ENCODE data around the gene DAAM1. TPM values are rescaled to one million over a fixed set of nuclear protein-coding genes. Genes with fewer than 3 reads are reported as not detected.

The DAAM1 gene
- total RNA-seq, 6 donors from 2014 or later: 34.4 to 94.4 (median 55.5) TPM

- peak in 1 of 2 donors; percentile 75 for ATAC-seq (ENCODE audit: low FRiP score in 2 of 2)
- no peak for DNase-seq
- H3K9me3 ChIP-seq: no peaks in the 10 kb centered on the region
- TF ChIP-seq POLR2A (IDR thresholded peaks at IDR 0.05) (no peak), POLR2AphosphoS5 (IDR thresholded peaks at IDR 0.05) (no peak), EP300 (IDR thresholded peaks at IDR 0.05) (no peak)
- TF ChIP-seq, protein P1, sequence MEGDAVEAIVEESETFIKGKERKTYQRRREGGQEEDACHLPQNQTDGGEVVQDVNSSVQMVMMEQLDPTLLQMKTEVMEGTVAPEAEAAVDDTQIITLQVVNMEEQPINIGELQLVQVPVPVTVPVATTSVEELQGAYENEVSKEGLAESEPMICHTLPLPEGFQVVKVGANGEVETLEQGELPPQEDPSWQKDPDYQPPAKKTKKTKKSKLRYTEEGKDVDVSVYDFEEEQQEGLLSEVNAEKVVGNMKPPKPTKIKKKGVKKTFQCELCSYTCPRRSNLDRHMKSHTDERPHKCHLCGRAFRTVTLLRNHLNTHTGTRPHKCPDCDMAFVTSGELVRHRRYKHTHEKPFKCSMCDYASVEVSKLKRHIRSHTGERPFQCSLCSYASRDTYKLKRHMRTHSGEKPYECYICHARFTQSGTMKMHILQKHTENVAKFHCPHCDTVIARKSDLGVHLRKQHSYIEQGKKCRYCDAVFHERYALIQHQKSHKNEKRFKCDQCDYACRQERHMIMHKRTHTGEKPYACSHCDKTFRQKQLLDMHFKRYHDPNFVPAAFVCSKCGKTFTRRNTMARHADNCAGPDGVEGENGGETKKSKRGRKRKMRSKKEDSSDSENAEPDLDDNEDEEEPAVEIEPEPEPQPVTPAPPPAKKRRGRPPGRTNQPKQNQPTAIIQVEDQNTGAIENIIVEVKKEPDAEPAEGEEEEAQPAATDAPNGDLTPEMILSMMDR (IDR thresholded peaks at IDR 0.05): no peak
- 80 to 83% methylated on average over 11 of the region's 11 CpGs for WGBS, 2 donors
- peaks cover 0 to 32% (median 4%) of the 10 kb centered on the region in 4 donors for H3K36me3 ChIP-seq
- no peaks in the 10 kb centered on the region for H3K27me3 ChIP-seq
- H3K4me3 ChIP-seq: no peak overlapping the region
- no peak overlapping the region for H3K27ac ChIP-seq
- peaks cover 0 to 2% (median under 1%) of the 10 kb centered on the region in 4 donors for H3K4me1 ChIP-seq
Measured at GRCh38 chr14:59342516-59343484, 154.3 kb downstream of the DAAM1 start.

DNA sequence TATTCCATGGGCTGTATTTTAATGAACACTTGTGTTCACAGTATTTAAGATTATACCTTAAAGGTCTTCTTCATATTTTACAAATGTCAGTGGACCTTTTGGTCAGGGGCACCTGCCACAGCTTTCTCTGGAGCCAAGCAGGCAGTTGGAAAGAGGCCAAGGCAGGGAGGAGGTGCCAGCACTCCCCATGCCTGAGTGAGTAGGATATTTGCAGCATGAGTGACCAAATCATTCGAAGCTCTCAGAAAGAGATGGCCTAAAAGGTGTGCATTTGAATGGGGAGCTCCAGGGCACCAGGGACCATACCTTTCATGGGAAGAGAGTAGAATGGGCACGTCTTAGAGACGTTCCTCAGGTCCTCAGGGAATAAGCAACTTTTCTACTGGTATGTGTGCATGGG, 155.1 kb downstream of the DAAM1 start:
- Histone ChIP-seq H3K9me3 (no peaks in the 10 kb centered on the region), H3K27me3 (no peaks in the 10 kb centered on the region), H3K4me1 (peaks cover 0 to 1% (median under 1%) of the 10 kb centered on the region in 4 donors), H3K36me3 (peaks cover 0 to 40% (median 4%) of the 10 kb centered on the region in 4 donors), H3K27ac (peak overlapping the region in 1 of 4 donors; percentile 14), H3K4me3 (no peak overlapping the region)
- DNase-seq (no peak), ATAC-seq (ENCODE audit: low FRiP score in 2 of 2) (no peak)
- TF ChIP-seq, protein P1 (IDR thresholded peaks at IDR 0.05): no peak
- TF ChIP-seq EP300 (IDR thresholded peaks at IDR 0.05) (no peak), POLR2AphosphoS5 (IDR thresholded peaks at IDR 0.05) (no peak), POLR2A (IDR thresholded peaks at IDR 0.05) (no peak)
- 83% methylated on average over 3 of the region's 3 CpGs for WGBS, 2 donors

DNA sequence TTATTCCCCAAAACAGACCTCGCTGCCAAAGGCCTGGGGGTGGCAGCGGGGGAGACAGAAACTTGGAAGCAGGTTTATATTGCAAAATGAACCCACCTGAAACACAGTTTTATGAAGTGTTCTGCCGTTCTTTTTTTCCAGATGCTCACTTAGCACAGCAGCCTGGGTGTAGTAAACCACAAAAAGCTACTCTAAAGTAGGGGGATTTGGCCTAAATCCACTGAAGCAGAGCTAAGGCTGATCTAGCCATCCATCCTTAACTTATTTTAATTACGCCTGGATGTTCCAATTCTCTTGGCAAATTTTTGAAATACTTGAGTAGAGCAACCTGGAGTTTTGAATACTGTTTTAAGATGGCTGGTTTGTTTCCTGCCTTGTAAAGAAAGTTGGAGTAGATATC, 155.5 kb downstream of the DAAM1 start:
- Histone ChIP-seq H3K9me3 (no peaks in the 10 kb centered on the region), H3K27ac (peak overlapping the region in 1 of 4 donors; percentile 14), H3K27me3 (no peaks in the 10 kb centered on the region), H3K36me3 (peaks cover 0 to 41% (median 4%) of the 10 kb centered on the region in 4 donors), H3K4me3 (no peak overlapping the region), H3K4me1 (peaks cover 2 to 5% (median 4%) of the 10 kb centered on the region in 4 donors)
- no peak for DNase-seq
- WGBS, 2 donors: 84 to 93% methylated on average over 4 of the region's 4 CpGs
- TF ChIP-seq POLR2A (IDR thresholded peaks at IDR 0.05) (no peak), EP300 (IDR thresholded peaks at IDR 0.05) (no peak), POLR2AphosphoS5 (IDR thresholded peaks at IDR 0.05) (no peak)
- TF ChIP-seq, protein P1 (IDR thresholded peaks at IDR 0.05): no peak
- no peak for ATAC-seq (ENCODE audit: low FRiP score in 2 of 2)

GRCh38 chr14:59344691-59345455, 156.4 kb downstream of the DAAM1 start:
- no peak overlapping the region for H3K27ac ChIP-seq
- WGBS, 2 donors: 88% methylated on average over 10 of the region's 10 CpGs
- no peak for ATAC-seq (ENCODE audit: low FRiP score in 2 of 2)

DNA sequence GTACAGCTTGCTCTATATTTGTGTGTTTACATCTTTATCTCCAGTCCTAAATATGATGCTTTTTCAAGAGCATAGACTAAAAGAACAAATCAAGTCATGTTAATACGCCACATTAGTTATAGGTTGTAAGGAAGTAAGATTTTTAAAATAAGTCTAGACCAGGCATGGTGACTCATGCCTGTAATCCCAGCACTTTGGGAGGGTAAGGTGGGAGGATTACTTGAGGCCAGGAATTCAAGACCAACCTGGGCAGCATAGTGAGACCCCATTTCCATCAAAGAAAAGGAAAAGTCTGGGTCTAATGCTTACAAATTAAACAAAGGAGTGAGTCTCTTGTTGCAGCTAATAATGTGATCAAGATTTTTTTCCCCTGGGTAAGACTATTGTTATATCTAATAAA, 157.9 kb downstream of the DAAM1 start:
- peaks cover 0 to 38% (median 2%) of the 10 kb centered on the region in 4 donors for H3K36me3 ChIP-seq
- TF ChIP-seq POLR2A (IDR thresholded peaks at IDR 0.05): no peak
- no peak for TF ChIP-seq EP300 (IDR thresholded peaks at IDR 0.05)
- TF ChIP-seq POLR2AphosphoS5 (IDR thresholded peaks at IDR 0.05): no peak
- TF ChIP-seq, protein P1 (IDR thresholded peaks at IDR 0.05): no peak
- ATAC-seq (ENCODE audit: low FRiP score in 2 of 2) (no peak), DNase-seq (no peak)
- no peaks in the 10 kb centered on the region for H3K27me3 ChIP-seq
- H3K4me3 ChIP-seq: no peak overlapping the region
- H3K4me1 ChIP-seq: peaks cover 9 to 13% (median 11%) of the 10 kb centered on the region in 4 donors
- WGBS, 2 donors: 96 to 100% methylated on average over 1 of the region's 1 CpG
- no peak overlapping the region for H3K27ac ChIP-seq
- H3K9me3 ChIP-seq: no peaks in the 10 kb centered on the region

More at GRCh38 chr14:59344691-59345455, 156.4 kb downstream of the DAAM1 start:
- Histone ChIP-seq H3K36me3 (peaks cover 0 to 41% (median 2%) of the 10 kb centered on the region in 4 donors), H3K4me3 (no peak overlapping the region), H3K27me3 (no peaks in the 10 kb centered on the region), H3K4me1 (peaks cover 9 to 13% (median 11%) of the 10 kb centered on the region in 4 donors), H3K9me3 (no peaks in the 10 kb centered on the region)
- TF ChIP-seq POLR2AphosphoS5 (IDR thresholded peaks at IDR 0.05): peak in 1 of 2 donors; percentile 35
- no peak for TF ChIP-seq EP300 (IDR thresholded peaks at IDR 0.05)
- no peak for DNase-seq

All from upper lobe of left lung (tissue), 6 donors.